Stimulated activated effector memory CD8-positive, alpha-beta T cell treated with anti-CD3 and anti-CD28 coated beads, Interleukin-12 subunit alpha, Interleukin-12 subunit beta, amount 100 ng/mL, for 72 hours (primary cell): ENCODE measurements around the gene RSRP1.
A peak's percentile ranks its signal among the peaks of the same experiment; 100 is the strongest.
"Not testable (repeated sequence)": the region's sequence is repeated elsewhere in the genome, so short reads cannot be mapped to it uniquely, and the experiment has no call there.

Experiments used
- ATAC-seq: fragments of 150-1000 bp; cut with Tn5 transposase; 2 replicates; pipeline ENCODE4 v1.10.0; 2021
- DNase-seq, 2 donors: peaks; one replicate each; pipeline ENCODE4 v3.0.0; 2021 to 2022; ENCODE audit warnings: low spot score in 2 of 2
- H3K27ac Mint-ChIP-seq: one replicate; pipeline ENCODE4 v1.8.0; 2022; ENCODE audit warnings: mild to moderate bottlenecking, mixed read lengths
- H3K36me3 Mint-ChIP-seq: one replicate; pipeline ENCODE4 v1.8.0; 2022; ENCODE audit warnings: mild to moderate bottlenecking, mixed read lengths
- H3K4me1 Mint-ChIP-seq: one replicate; pipeline ENCODE4 v1.8.0; 2022; ENCODE audit warnings: mixed read lengths
- H3K4me3 Mint-ChIP-seq: one replicate; pipeline ENCODE4 v1.8.0; 2022; ENCODE audit warnings: mild to moderate bottlenecking, mixed read lengths
- H3K9me3 Mint-ChIP-seq: one replicate; pipeline ENCODE4 v1.8.0; 2022; ENCODE audit warnings: mixed read lengths

RSRP1 gene

GRCh38 chr1:25239681-25240541 is 7.3 kb downstream of the RSRP1 start:
- H3K4me3 Mint-ChIP-seq: peak overlapping the region; percentile 86
- peaks cover 54% of the 10 kb centered on the region for H3K4me1 Mint-ChIP-seq
- H3K36me3 Mint-ChIP-seq: peaks cover 62% of the 10 kb centered on the region

GRCh38 chr1:25238046-25238445 is 9.2 kb downstream of the RSRP1 start:
- DNase-seq: no peak
- peaks cover 43% of the 10 kb centered on the region for H3K36me3 Mint-ChIP-seq
- H3K4me1 Mint-ChIP-seq: peaks cover 45% of the 10 kb centered on the region
- H3K9me3 Mint-ChIP-seq: no peaks in the 10 kb centered on the region
- no peak overlapping the region for H3K27ac Mint-ChIP-seq
- no peak overlapping the region for H3K4me3 Mint-ChIP-seq
- no peak for ATAC-seq

More at GRCh38 chr1:25239681-25240541, 7.3 kb downstream of the RSRP1 start:
- peak overlapping the region; percentile 96 for H3K27ac Mint-ChIP-seq
- H3K9me3 Mint-ChIP-seq: no peaks in the 10 kb centered on the region
- DNase-seq: peak; percentile 87 to 96
- ATAC-seq: peak; percentile 94

- not testable (repeated sequence) for H3K4me3 Mint-ChIP-seq, DNase-seq, ATAC-seq, H3K9me3 Mint-ChIP-seq, H3K27ac Mint-ChIP-seq
- peaks cover 40% of the 10 kb centered on the region for H3K4me1 Mint-ChIP-seq
- H3K36me3 Mint-ChIP-seq: peaks cover 25% of the 10 kb centered on the region
Observed at GRCh38 chr1:25236261-25236660, 11.0 kb downstream of the RSRP1 start.

GRCh38 chr1:25235411-25235810 is 11.8 kb downstream of the RSRP1 start:
- peaks cover 17% of the 10 kb centered on the region for H3K36me3 Mint-ChIP-seq
- not testable (repeated sequence) for H3K9me3 Mint-ChIP-seq, H3K4me3 Mint-ChIP-seq, H3K27ac Mint-ChIP-seq, DNase-seq, ATAC-seq
- H3K4me1 Mint-ChIP-seq: peaks cover 38% of the 10 kb centered on the region

GRCh38 chr1:25232866-25233784 is 14.1 kb downstream of the RSRP1 start:
- ATAC-seq (peak; percentile 85), DNase-seq (peak in 1 of 2 donors; percentile 79)
- Mint-ChIP-seq H3K36me3 (no peaks in the 10 kb centered on the region), H3K4me1 (peaks cover 29% of the 10 kb centered on the region), H3K9me3 (no peaks in the 10 kb centered on the region), H3K4me3 (no peak overlapping the region), H3K27ac (no peak overlapping the region)

- Mint-ChIP-seq H3K4me3 (no peak within 1 kb of the TSS), H3K4me1 (peaks cover 33% of the 10 kb centered on the region), H3K27ac (no peak within 1 kb of the TSS), H3K36me3 (no peaks in the 10 kb centered on the region), H3K9me3 (no peaks in the 10 kb centered on the region)
- ATAC-seq (peak; percentile 95), DNase-seq (peak; percentile 77 to 94)
Observed at GRCh38 chr1:25232027-25232865, 15.0 kb downstream of the RSRP1 start, which contains the start of gene SYF2. SYF2 (minus strand) TSS chr1:25232502; CDS start chr1:25232467, 35 bp downstream.

- H3K36me3 Mint-ChIP-seq: no peaks in the 10 kb centered on the region
- H3K27ac Mint-ChIP-seq: no peak overlapping the region
- peaks cover 6% of the 10 kb centered on the region for H3K4me1 Mint-ChIP-seq
- ATAC-seq (no peak), DNase-seq (no peak)
- no peak overlapping the region for H3K4me3 Mint-ChIP-seq
- H3K9me3 Mint-ChIP-seq: no peaks in the 10 kb centered on the region
Observed at GRCh38 chr1:25223471-25223870, 23.8 kb downstream of the RSRP1 start.

- H3K27ac Mint-ChIP-seq: no peak overlapping the region
- H3K4me3 Mint-ChIP-seq: no peak overlapping the region
- no peaks in the 10 kb centered on the region for H3K4me1 Mint-ChIP-seq
- DNase-seq: no peak
- no peaks in the 10 kb centered on the region for H3K36me3 Mint-ChIP-seq
- no peak for ATAC-seq
- no peaks in the 10 kb centered on the region for H3K9me3 Mint-ChIP-seq
Observed at GRCh38 chr1:25222606-25223005, 24.6 kb downstream of the RSRP1 start.

GRCh38 chr1:25220666-25221065 is 26.6 kb downstream of the RSRP1 start:
- no peaks in the 10 kb centered on the region for H3K9me3 Mint-ChIP-seq
- no peaks in the 10 kb centered on the region for H3K4me1 Mint-ChIP-seq
- no peak overlapping the region for H3K4me3 Mint-ChIP-seq
- no peak for ATAC-seq
- DNase-seq: no peak
- H3K36me3 Mint-ChIP-seq: no peaks in the 10 kb centered on the region
- H3K27ac Mint-ChIP-seq: no peak overlapping the region

GRCh38 chr1:25219661-25220251 is 27.5 kb downstream of the RSRP1 start:
- H3K36me3 Mint-ChIP-seq: no peaks in the 10 kb centered on the region
- H3K9me3 Mint-ChIP-seq: no peaks in the 10 kb centered on the region
- no peak for ATAC-seq
- no peak overlapping the region for H3K4me3 Mint-ChIP-seq
- DNase-seq: no peak
- H3K27ac Mint-ChIP-seq: peak overlapping the region; percentile 80
- no peaks in the 10 kb centered on the region for H3K4me1 Mint-ChIP-seq

- DNase-seq: no peak
- peak overlapping the region; percentile 44 for H3K27ac Mint-ChIP-seq
- H3K4me3 Mint-ChIP-seq: no peak overlapping the region
- no peaks in the 10 kb centered on the region for H3K4me1 Mint-ChIP-seq
- ATAC-seq: peak; percentile 11
- no peaks in the 10 kb centered on the region for H3K9me3 Mint-ChIP-seq
- H3K36me3 Mint-ChIP-seq: no peaks in the 10 kb centered on the region
Observed at GRCh38 chr1:25217598-25218232, 29.5 kb downstream of the RSRP1 start.

- DNase-seq (no peak), ATAC-seq (no peak)
- Mint-ChIP-seq H3K4me1 (no peaks in the 10 kb centered on the region), H3K36me3 (no peaks in the 10 kb centered on the region), H3K9me3 (no peaks in the 10 kb centered on the region), H3K27ac (no peak overlapping the region), H3K4me3 (no peak overlapping the region)
Observed at GRCh38 chr1:25217015-25217414, 30.2 kb downstream of the RSRP1 start.

GRCh38 chr1:25216123-25216522 is 31.1 kb downstream of the RSRP1 start:
- DNase-seq (no peak), ATAC-seq (no peak)
- Mint-ChIP-seq H3K9me3 (no peaks in the 10 kb centered on the region), H3K36me3 (no peaks in the 10 kb centered on the region), H3K4me3 (no peak overlapping the region), H3K27ac (no peak overlapping the region), H3K4me1 (no peaks in the 10 kb centered on the region)

GRCh38 chr1:25212725-25213124 is 34.5 kb downstream of the RSRP1 start:
- DNase-seq (no peak), ATAC-seq (no peak)
- H3K4me1 Mint-ChIP-seq: no peaks in the 10 kb centered on the region
- no peak overlapping the region for H3K27ac Mint-ChIP-seq
- no peak overlapping the region for H3K4me3 Mint-ChIP-seq
- H3K36me3 Mint-ChIP-seq: no peaks in the 10 kb centered on the region
- H3K9me3 Mint-ChIP-seq: no peaks in the 10 kb centered on the region
